WTC11 (cell line): ENCODE results near the gene PRKN. TPM values are rescaled to one million over a fixed set of nuclear protein-coding genes. Genes with fewer than 3 reads are reported as not detected.

Experiments used
- ATAC-seq: fragments of 200-7000 bp; cut with Tn5 transposase; 2 replicates; pipeline ENCODE4 v1.10.0; 2021; ENCODE audit warnings: mild to moderate bottlenecking, moderate library complexity
- CTCF ChIA-PET: fragments of 300-600 bp; sonication (Branson Sonifier 250); formaldehyde crosslinking; loops from one replicate; lab custom pipeline; 2021; ENCODE audit warnings: antibody characterized with exemption; lab: Charles Lee
- POLR2A ChIA-PET: fragments of 350-600 bp; sonication (Branson Sonifier 250); formaldehyde crosslinking; loops from one replicate; lab custom pipeline; 2021; ENCODE audit warnings: antibody characterized with exemption; lab: Charles Lee
- DNase-seq: peaks from one replicate; pipeline ENCODE4 v3.0.0; 2021; ENCODE audit warnings: low spot score
- H3K27ac Mint-ChIP-seq: 2 replicates; pipeline ENCODE4 v1.8.0; 2021; ENCODE audit warnings: mixed read lengths
- H3K27me3 Mint-ChIP-seq: 2 replicates; pipeline ENCODE4 v1.8.0; 2021; ENCODE audit warnings: low read depth, mild to moderate bottlenecking, moderate library complexity, mixed read lengths
- H3K36me3 Mint-ChIP-seq: 2 replicates; pipeline ENCODE4 v1.8.0; 2021; ENCODE audit warnings: mixed read lengths
- H3K4me1 Mint-ChIP-seq: 2 replicates; pipeline ENCODE4 v1.8.0; 2022; ENCODE audit warnings: mixed read lengths
- H3K4me3 Mint-ChIP-seq: 2 replicates; pipeline ENCODE4 v1.8.0; 2021; ENCODE audit warnings: mild to moderate bottlenecking, moderate library complexity, mixed read lengths
- H3K9me3 Mint-ChIP-seq: 2 replicates; pipeline ENCODE4 v1.8.0; 2021; ENCODE audit warnings: mixed read lengths
- ARID4B ChIP-seq: sonication (generic); formaldehyde crosslinking; IDR thresholded peaks from 2 replicates; pipeline ENCODE4 v1.8.0; 2023; ENCODE audit warnings: missing genetic modification reagents, mild to moderate bottlenecking, borderline replicate concordance
- HMGA2 ChIP-seq: fragments of 250-450 bp; sonication (Bioruptor Pico); IDR thresholded peaks from 2 replicates; pipeline ENCODE4 v1.4.0; 2021; ENCODE audit warnings: mild to moderate bottlenecking, moderate library complexity
- HMGXB4 ChIP-seq: sonication (generic); formaldehyde crosslinking; IDR thresholded peaks from 2 replicates; pipeline ENCODE4 v1.8.1; 2023; ENCODE audit warnings: mild to moderate bottlenecking, moderate library complexity, missing genetic modification reagents
- KAT7 ChIP-seq: sonication (generic); formaldehyde crosslinking; IDR thresholded peaks from 2 replicates; pipeline ENCODE4 v1.8.1; 2023; ENCODE audit warnings: missing genetic modification reagents, mild to moderate bottlenecking, borderline replicate concordance
- MAX ChIP-seq: sonication (generic); formaldehyde crosslinking; IDR thresholded peaks from 2 replicates; pipeline ENCODE4 v1.8.0; 2022; ENCODE audit warnings: mild to moderate bottlenecking, missing genetic modification reagents
- MXD4 ChIP-seq: fragments of 250-450 bp; sonication (Bioruptor Pico); IDR thresholded peaks from 2 replicates; pipeline ENCODE4 v1.8.0; 2021; ENCODE audit warnings: mild to moderate bottlenecking, moderate library complexity, borderline replicate concordance
- MYBL2 ChIP-seq: sonication (generic); formaldehyde crosslinking; IDR thresholded peaks from 2 replicates; pipeline ENCODE4 v1.8.1; 2023; ENCODE audit warnings: mild to moderate bottlenecking, moderate library complexity, missing genetic modification reagents
- NR3C1 ChIP-seq: sonication (generic); formaldehyde crosslinking; conservative IDR thresholded peaks from 2 replicates; pipeline ENCODE4 v1.8.1; 2023; ENCODE audit warnings: low read depth, mild to moderate bottlenecking, missing genetic modification reagents
- PRDM15 ChIP-seq: sonication (generic); formaldehyde crosslinking; IDR thresholded peaks from 2 replicates; pipeline ENCODE4 v1.8.0; 2022; ENCODE audit warnings: missing genetic modification reagents
- SMAD3 ChIP-seq: sonication (generic); formaldehyde crosslinking; IDR thresholded peaks from 2 replicates; pipeline ENCODE4 v1.8.0; 2022; ENCODE audit warnings: missing genetic modification reagents, mild to moderate bottlenecking, borderline replicate concordance
- STAT6 ChIP-seq: sonication (generic); formaldehyde crosslinking; conservative IDR thresholded peaks from 2 replicates; pipeline ENCODE4 v1.8.1; 2023; ENCODE audit warnings: mild to moderate bottlenecking, low read depth, missing genetic modification reagents, moderate library complexity
- TEAD1 ChIP-seq: sonication (generic); formaldehyde crosslinking; IDR thresholded peaks from 2 replicates; pipeline ENCODE4 v1.8.0; 2022; ENCODE audit warnings: mild to moderate bottlenecking, missing genetic modification reagents
- ZNF138 ChIP-seq: sonication (generic); formaldehyde crosslinking; conservative IDR thresholded peaks from 2 replicates; pipeline ENCODE4 v1.8.1; 2022; ENCODE audit warnings: mild to moderate bottlenecking, moderate library complexity, missing genetic modification reagents
- total RNA-seq: library from RNA; stranded (reverse); gene quantifications from 3 replicates; pipeline ENCODE4 v1.2.3, GENCODE V29; 2021

Gene PRKN
- total RNA-seq, 1 experiment from 2014 or later = 0.59 TPM

GRCh38 chr6:162713974-162714780, 13.4 kb downstream of the PRKN start:
- CTCF ChIA-PET = no interaction called here
- Mint-ChIP-seq H3K27ac (peak overlapping the region; percentile 36), H3K27me3 (no peaks in the 10 kb centered on the region)
- POLR2A ChIA-PET = no interaction called here
- TF ChIP-seq HMGXB4 (CRISPR knock-in tag) (no peak), STAT6 (CRISPR knock-in tag) (no peak), SMAD3 (CRISPR knock-in tag) (no peak), MYBL2 (CRISPR knock-in tag) (no peak), ZNF138 (CRISPR knock-in tag) (no peak), MXD4 (CRISPR knock-in tag) (no peak), NR3C1 (CRISPR knock-in tag) (no peak), ARID4B (CRISPR knock-in tag) (no peak), MAX (CRISPR knock-in tag) (no peak), PRDM15 (CRISPR knock-in tag) (no peak), TEAD1 (no peak), HMGA2 (CRISPR knock-in tag) (no peak), KAT7 (no peak)
- TF ChIP-seq, all 79 proteins: peak for 0
- H3K36me3 Mint-ChIP-seq = peaks cover 20% of the 10 kb centered on the region
- ATAC-seq (peak; percentile 56; the same call in 1 of the 2 replicates), DNase-seq (no peak)
- H3K9me3 Mint-ChIP-seq = peaks cover 27% of the 10 kb centered on the region
- H3K4me1 Mint-ChIP-seq = peaks cover 20% of the 10 kb centered on the region
- H3K4me3 Mint-ChIP-seq = no peak overlapping the region
